Measurements from ENCODE around the gene ANAPC16.

ANAPC16 gene

GRCh38 chr10:72215611-72216549 lies at the start of gene ANAPC16, which contains the start of gene ASCC1:
Gene ANAPC16 (plus strand): TSS chr10:72216012. CDS start chr10:72223915, 7,903 bp downstream.
Gene ASCC1 (minus strand): TSS chr10:72216276. CDS start chr10:72213298, 2,978 bp downstream.
- DNase-seq = peak; percentile 95
- TF ChIP-seq EZH2 (IDR thresholded peaks at IDR 0.05; ENCODE audit: borderline replicate concordance, low read depth, low read length, severe bottlenecking) (no peak), CTCF (IDR thresholded peaks at IDR 0.05; ENCODE audit: borderline replicate concordance, extremely low read depth, low read length, poor library complexity, severe bottlenecking) (no peak)

GRCh38 chr10:72167118-72167517 lies 48.7 kb upstream of the ANAPC16 start:
- no peak overlapping the region for H3K4me3 ChIP-seq (ENCODE audit: low read depth in 1 of 2, low read length in 2 of 2)
- H3K9me3 ChIP-seq (ENCODE audit: insufficient read depth, low read length, severe bottlenecking) = no peaks in the 10 kb centered on the region
- no peak for ATAC-seq (ENCODE audit: insufficient read depth, low read depth)
- H3K4me2 ChIP-seq (ENCODE audit: insufficient read depth, low read length) = no peak overlapping the region
- TF ChIP-seq CTCF (IDR thresholded peaks at IDR 0.05; ENCODE audit: borderline replicate concordance, extremely low read depth, low read length, poor library complexity, severe bottlenecking) (no peak), EZH2 (IDR thresholded peaks at IDR 0.05; ENCODE audit: borderline replicate concordance, low read depth, low read length, severe bottlenecking) (no peak)
- DNase-seq = no peak
- H3K4me1 ChIP-seq (ENCODE audit: insufficient read depth, low read length) = peaks cover 19% of the 10 kb centered on the region
- H3K36me3 ChIP-seq (ENCODE audit: insufficient read depth, low read length) = peaks cover 6% of the 10 kb centered on the region; the same call in 1 of the 2 replicates
- peaks cover 3% of the 10 kb centered on the region; the same call in 1 of the 2 replicates for H3K79me2 ChIP-seq (ENCODE audit: insufficient read depth, low read length)
- H3K9ac ChIP-seq (ENCODE audit: low read depth, low read length) = no peak overlapping the region
- H2AFZ ChIP-seq (ENCODE audit: low read depth, low read length) = no peak overlapping the region
- no peak overlapping the region for H3K27ac ChIP-seq (ENCODE audit: low read length)
- H4K20me1 ChIP-seq (ENCODE audit: insufficient read depth, low read length) = no peaks in the 10 kb centered on the region
- no peaks in the 10 kb centered on the region for H3K27me3 ChIP-seq (ENCODE audit: insufficient read depth, low read length, poor library complexity)

More at GRCh38 chr10:72215611-72216549, at the start of gene ANAPC16, which contains the start of gene ASCC1:
- Histone ChIP-seq H3K27ac (ENCODE audit: low read length) (peak within 1 kb of the TSS; percentile 97), H3K79me2 (ENCODE audit: insufficient read depth, low read length) (peaks cover 77% of the 10 kb centered on the region), H4K20me1 (ENCODE audit: insufficient read depth, low read length) (peaks cover 8% of the 10 kb centered on the region), H3K27me3 (ENCODE audit: insufficient read depth, low read length, poor library complexity) (no peaks in the 10 kb centered on the region), H3K4me1 (ENCODE audit: insufficient read depth, low read length) (peaks cover 48% of the 10 kb centered on the region), H3K9me3 (ENCODE audit: insufficient read depth, low read length, severe bottlenecking) (no peaks in the 10 kb centered on the region), H2AFZ (ENCODE audit: low read depth, low read length) (peak within 1 kb of the TSS; percentile 85), H3K4me3 (ENCODE audit: low read depth in 1 of 2, low read length in 2 of 2) (peak within 1 kb of the TSS; percentile 54 to 66), H3K4me2 (ENCODE audit: insufficient read depth, low read length) (peak within 1 kb of the TSS; percentile 69), H3K36me3 (ENCODE audit: insufficient read depth, low read length) (peaks cover 32% of the 10 kb centered on the region), H3K9ac (ENCODE audit: low read depth, low read length) (peak within 1 kb of the TSS; percentile 73)
- ATAC-seq (ENCODE audit: insufficient read depth, low read depth) = peak; percentile 90

GRCh38 chr10:72170263-72170662 lies 45.5 kb upstream of the ANAPC16 start:
- H3K79me2 ChIP-seq (ENCODE audit: insufficient read depth, low read length) = peaks cover 3% of the 10 kb centered on the region; the same call in 1 of the 2 replicates
- no peak for ATAC-seq (ENCODE audit: insufficient read depth, low read depth)
- no peak for DNase-seq
- no peaks in the 10 kb centered on the region for H3K27me3 ChIP-seq (ENCODE audit: insufficient read depth, low read length, poor library complexity)
- H3K9me3 ChIP-seq (ENCODE audit: insufficient read depth, low read length, severe bottlenecking) = no peaks in the 10 kb centered on the region
- H3K36me3 ChIP-seq (ENCODE audit: insufficient read depth, low read length) = peaks cover 9% of the 10 kb centered on the region; the same call in 1 of the 2 replicates
- H4K20me1 ChIP-seq (ENCODE audit: insufficient read depth, low read length) = no peaks in the 10 kb centered on the region
- no peak overlapping the region for H3K27ac ChIP-seq (ENCODE audit: low read length)
- TF ChIP-seq EZH2 (IDR thresholded peaks at IDR 0.05; ENCODE audit: borderline replicate concordance, low read depth, low read length, severe bottlenecking) = no peak
- no peak overlapping the region for H3K4me3 ChIP-seq (ENCODE audit: low read depth in 1 of 2, low read length in 2 of 2)
- no peak overlapping the region for H3K4me2 ChIP-seq (ENCODE audit: insufficient read depth, low read length)
- H2AFZ ChIP-seq (ENCODE audit: low read depth, low read length) = no peak overlapping the region
- H3K4me1 ChIP-seq (ENCODE audit: insufficient read depth, low read length) = peaks cover 5% of the 10 kb centered on the region
- H3K9ac ChIP-seq (ENCODE audit: low read depth, low read length) = no peak overlapping the region

GRCh38 chr10:72170733-72171132 lies 45.1 kb upstream of the ANAPC16 start:
- ATAC-seq (ENCODE audit: insufficient read depth, low read depth) (no peak), DNase-seq (no peak)
- no peak overlapping the region for H3K27ac ChIP-seq (ENCODE audit: low read length)
- H3K4me1 ChIP-seq (ENCODE audit: insufficient read depth, low read length) = 0 out of 2 replicates have a peak, but pooled peaks cover under 1% of the 10 kb centered on the region
- peaks cover 3% of the 10 kb centered on the region; the same call in 1 of the 2 replicates for H3K79me2 ChIP-seq (ENCODE audit: insufficient read depth, low read length)
- H3K4me3 ChIP-seq (ENCODE audit: low read depth in 1 of 2, low read length in 2 of 2) = no peak overlapping the region
- peaks cover 9% of the 10 kb centered on the region; the same call in 1 of the 2 replicates for H3K36me3 ChIP-seq (ENCODE audit: insufficient read depth, low read length)
- no peak overlapping the region for H3K4me2 ChIP-seq (ENCODE audit: insufficient read depth, low read length)
- H2AFZ ChIP-seq (ENCODE audit: low read depth, low read length) = no peak overlapping the region
- no peaks in the 10 kb centered on the region for H3K27me3 ChIP-seq (ENCODE audit: insufficient read depth, low read length, poor library complexity)
- H4K20me1 ChIP-seq (ENCODE audit: insufficient read depth, low read length) = no peaks in the 10 kb centered on the region
- H3K9ac ChIP-seq (ENCODE audit: low read depth, low read length) = no peak overlapping the region
- TF ChIP-seq CTCF (IDR thresholded peaks at IDR 0.05; ENCODE audit: borderline replicate concordance, extremely low read depth, low read length, poor library complexity, severe bottlenecking) (no peak), EZH2 (IDR thresholded peaks at IDR 0.05; ENCODE audit: borderline replicate concordance, low read depth, low read length, severe bottlenecking) (no peak)
- H3K9me3 ChIP-seq (ENCODE audit: insufficient read depth, low read length, severe bottlenecking) = no peaks in the 10 kb centered on the region

All from DND-41 (cell line).